Mesenchymal stem cell (in vitro differentiated cells and primary cell): ENCODE measurements around the gene BTN3A1.
"Not testable (repeated sequence)": the region's sequence is repeated elsewhere in the genome, so short reads cannot be mapped to it uniquely, and the experiment has no call there.

Experiments
- DNase-seq: peaks from one replicate; pipeline ENCODE4 v3.0.0-alpha.2; 2013
- H2AFZ ChIP-seq: one replicate; pipeline ENCODE4 v1.6.1; 2013; ENCODE audit warnings: low read depth, mild to moderate bottlenecking, control low read depth, inconsistent platforms, low read length, moderate library complexity
- H2AK5ac ChIP-seq: 2 replicates; pipeline ENCODE4 v1.6.1; 2013; ENCODE audit warnings: low read length, moderate library complexity, mild to moderate bottlenecking, inconsistent platforms; ENCODE audit not compliant: severe bottlenecking
- H2BK120ac ChIP-seq: one replicate; pipeline ENCODE4 v1.6.1; 2013; ENCODE audit warnings: low read depth, mild to moderate bottlenecking, inconsistent platforms, low read length, moderate library complexity
- H2BK12ac ChIP-seq, 2 experiments: one replicate each; pipeline ENCODE4 v1.6.1; 2013; ENCODE audit warnings: inconsistent platforms in 2 of 2, low read length in 2 of 2, mild to moderate bottlenecking in 2 of 2, moderate library complexity in 2 of 2, control low read depth in 1 of 2
- H2BK15ac ChIP-seq: one replicate; pipeline ENCODE4 v1.6.1; 2013; ENCODE audit warnings: mild to moderate bottlenecking, low read depth, inconsistent platforms; ENCODE audit not compliant: poor library complexity, severe bottlenecking
- H2BK5ac ChIP-seq: 2 replicates; pipeline ENCODE4 v1.6.1; 2013; ENCODE audit warnings: low read depth, mild to moderate bottlenecking, low read length, control low read depth, inconsistent platforms; ENCODE audit not compliant: poor library complexity, severe bottlenecking
- H3K14ac ChIP-seq, 2 experiments: one replicate each; pipeline ENCODE4 v1.6.1; 2013; ENCODE audit warnings: inconsistent platforms in 2 of 2, low read length in 2 of 2, control low read depth in 1 of 2, mild to moderate bottlenecking in 1 of 2, moderate library complexity in 1 of 2
- H3K18ac ChIP-seq, 2 experiments: one replicate each; pipeline ENCODE4 v1.6.1; 2013; ENCODE audit warnings: inconsistent platforms in 2 of 2, low read length in 2 of 2, control low read depth in 1 of 2, low read depth in 1 of 2, mild to moderate bottlenecking in 1 of 2
- H3K23ac ChIP-seq, 2 experiments: one replicate each; pipeline ENCODE4 v1.6.1; 2013; ENCODE audit warnings: inconsistent platforms in 2 of 2, low read length in 2 of 2, mild to moderate bottlenecking in 2 of 2, moderate library complexity in 2 of 2, control low read depth in 1 of 2
- H3K27ac ChIP-seq: 2 replicates; pipeline ENCODE4 v1.5.1; 2013; ENCODE audit warnings: mild to moderate bottlenecking, moderate library complexity, low read length, control low read depth, inconsistent platforms; ENCODE audit not compliant: poor library complexity, severe bottlenecking
- H3K27me3 ChIP-seq, 2 experiments: 2 replicates each; pipeline versions ENCODE4 v1.6.1 to v1.7.0; 2013; ENCODE audit warnings: low read length in 2 of 2, mild to moderate bottlenecking in 2 of 2, moderate library complexity in 2 of 2, control low read depth in 1 of 2, inconsistent platforms in 1 of 2; ENCODE audit not compliant: control insufficient read depth in 1 of 2, insufficient read depth in 1 of 2
- H3K36me3 ChIP-seq, 2 experiments: 2 replicates each; pipeline versions ENCODE4 v1.6.1 to v1.7.0; 2013; ENCODE audit warnings: low read length in 2 of 2, control low read depth in 1 of 2, inconsistent platforms in 1 of 2, low read depth in 1 of 2, mild to moderate bottlenecking in 1 of 2; ENCODE audit not compliant: insufficient read depth in 2 of 2, control insufficient read depth in 1 of 2
- H3K4ac ChIP-seq, 2 experiments: one replicate each; pipeline ENCODE4 v1.6.1; 2013; ENCODE audit warnings: inconsistent platforms in 2 of 2, low read length in 2 of 2, mild to moderate bottlenecking in 2 of 2, moderate library complexity in 2 of 2, control low read depth in 1 of 2, low read depth in 1 of 2
- H3K4me1 ChIP-seq: 2 replicates; pipeline ENCODE4 v1.6.1; 2013; ENCODE audit warnings: low read depth, low read length, control low read depth; ENCODE audit not compliant: control insufficient read depth, insufficient read depth
- H3K4me2 ChIP-seq: 2 replicates; pipeline ENCODE4 v1.6.1; 2013; ENCODE audit warnings: low read length, mild to moderate bottlenecking, inconsistent platforms; ENCODE audit not compliant: poor library complexity, severe bottlenecking
- H3K4me3 ChIP-seq, 2 experiments: 2 replicates each; pipeline versions ENCODE4 v1.5.1 to v1.7.0; 2013; ENCODE audit warnings: low read length in 2 of 2, mild to moderate bottlenecking in 2 of 2, control low read depth in 1 of 2, low read depth in 1 of 2; ENCODE audit not compliant: insufficient read depth in 1 of 2
- H3K79me1 ChIP-seq: replicated peaks from 2 replicates; pipeline ENCODE4 v1.6.1; 2013; ENCODE audit warnings: mild to moderate bottlenecking, control low read depth, low read length, inconsistent platforms; ENCODE audit not compliant: poor library complexity, severe bottlenecking
- H3K9ac ChIP-seq: 2 replicates; pipeline ENCODE4 v1.7.0; 2013; ENCODE audit warnings: mild to moderate bottlenecking, low read length, moderate library complexity
- H3K9me3 ChIP-seq: 2 replicates; pipeline ENCODE4 v1.7.0; 2013; ENCODE audit warnings: mild to moderate bottlenecking, low read length; ENCODE audit not compliant: control insufficient read depth
- H4K8ac ChIP-seq: one replicate; pipeline ENCODE4 v1.6.1; 2013; ENCODE audit warnings: inconsistent platforms, mild to moderate bottlenecking, low read length, moderate library complexity
- H4K91ac ChIP-seq: one replicate; pipeline ENCODE4 v1.6.1; 2013; ENCODE audit warnings: mild to moderate bottlenecking, low read length, inconsistent platforms
- WGBS: methylation state at CpG from one replicate; pipeline ENCODE4 v1.1.7; 2013; ENCODE audit warnings: mixed read lengths; 5-methylcytosine and 5-hydroxymethylcytosine counted together

BTN3A1 gene

DNA sequence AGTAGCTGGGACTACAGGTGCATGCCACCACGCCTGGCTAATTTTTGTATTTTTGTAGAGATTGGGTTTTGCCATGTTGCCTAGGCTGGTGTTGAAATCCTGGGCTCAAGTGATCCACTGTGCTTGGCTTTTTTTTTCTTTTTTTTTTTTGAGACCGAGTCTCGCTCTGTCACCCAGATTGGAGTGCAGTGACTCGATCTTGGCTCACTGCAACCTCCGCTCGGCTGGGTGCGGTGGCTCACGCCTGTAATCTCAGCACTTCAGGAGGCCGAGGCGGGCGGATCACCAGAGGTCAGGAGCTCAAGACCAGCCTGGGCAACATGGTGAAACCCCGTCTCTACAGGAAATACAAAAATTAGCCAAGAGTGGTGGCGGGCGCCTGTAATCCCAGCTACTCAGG, 44.5 kb upstream of the BTN3A1 start:
- not testable (repeated sequence) for H2BK12ac ChIP-seq, H3K4me2 ChIP-seq, H3K4ac ChIP-seq, H2BK120ac ChIP-seq, H3K23ac ChIP-seq, H4K8ac ChIP-seq, H3K9ac ChIP-seq, H3K4me1 ChIP-seq, DNase-seq, H3K18ac ChIP-seq, H2AFZ ChIP-seq, H3K27ac ChIP-seq, H3K9me3 ChIP-seq, H2BK15ac ChIP-seq, H2BK5ac ChIP-seq, H2AK5ac ChIP-seq, H3K79me1 ChIP-seq, H3K27me3 ChIP-seq, H3K4me3 ChIP-seq, H3K14ac ChIP-seq, H4K91ac ChIP-seq, H3K36me3 ChIP-seq
- 94% methylated on average over 12 of the region's 14 CpGs for WGBS

DNA sequence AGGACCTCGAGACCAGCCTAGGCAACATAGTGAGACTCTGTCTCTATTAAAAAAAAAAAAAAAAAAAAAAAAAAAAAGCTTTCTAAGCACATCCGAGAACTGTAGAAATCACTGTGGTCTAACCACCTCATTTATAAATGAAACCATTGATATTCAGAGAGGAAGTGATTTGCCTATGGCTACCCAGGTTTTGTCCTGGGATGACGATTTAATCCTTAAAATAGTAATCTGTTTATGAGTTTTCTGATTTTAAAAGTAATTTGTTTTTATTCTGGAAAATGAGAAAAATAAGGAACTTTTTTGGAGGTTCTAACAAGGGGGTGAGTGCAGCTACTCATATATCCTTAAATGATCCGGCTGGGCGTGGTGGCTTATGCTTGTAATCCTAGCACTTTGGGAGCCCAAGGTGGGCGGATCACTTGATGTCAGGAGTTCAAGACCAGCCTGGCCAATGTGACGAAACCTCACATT, 43.5 kb upstream of the BTN3A1 start:
- Histone ChIP-seq H2AFZ (no peak overlapping the region), H2BK5ac (no peak overlapping the region), H3K27me3 (no peaks in the 10 kb centered on the region), H2BK15ac (no peak overlapping the region), H3K4me1 (no peaks in the 10 kb centered on the region), H3K4me3 (no peak overlapping the region), H3K23ac (no peak overlapping the region), H4K8ac (no peak overlapping the region), H3K36me3 (no peaks in the 10 kb centered on the region), H4K91ac (no peak overlapping the region), H3K9ac (no peak overlapping the region), H2BK120ac (no peak overlapping the region), H3K18ac (no peak overlapping the region), H3K4me2 (no peak overlapping the region), H2AK5ac (no peak overlapping the region), H3K27ac (no peak overlapping the region), H2BK12ac (no peak overlapping the region), H3K79me1 (no peaks in the 10 kb centered on the region), H3K14ac (no peak overlapping the region), H3K4ac (no peak overlapping the region), H3K9me3 (no peaks in the 10 kb centered on the region)
- 98% methylated on average over 5 of the region's 7 CpGs for WGBS
- DNase-seq = no peak

DNA sequence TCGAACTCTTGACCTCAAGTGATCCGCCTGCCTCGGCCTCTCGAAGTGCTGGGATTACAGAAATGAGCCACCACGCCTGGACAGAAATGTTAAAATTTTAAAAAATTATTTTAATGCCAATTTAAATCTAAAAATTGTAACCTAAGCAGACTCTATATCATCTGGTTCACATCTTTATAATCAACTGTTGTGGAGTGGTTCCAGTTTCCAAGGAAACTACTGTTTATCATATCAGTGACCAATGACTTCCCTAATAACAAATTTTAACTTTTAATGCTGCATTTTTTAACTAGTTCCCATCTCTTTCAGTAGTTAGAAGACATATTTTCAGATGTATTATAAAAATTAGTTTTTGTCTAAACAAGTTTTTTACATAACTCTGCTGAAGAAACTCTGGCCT, 42.3 kb upstream of the BTN3A1 start:
- H3K27me3 ChIP-seq = no peaks in the 10 kb centered on the region
- no peak overlapping the region for H3K4me3 ChIP-seq
- H2BK12ac ChIP-seq = no peak overlapping the region
- H3K4ac ChIP-seq = no peak overlapping the region
- no peak overlapping the region for H2AFZ ChIP-seq
- H2AK5ac ChIP-seq = no peak overlapping the region
- WGBS = no CpG with 5 or more reads among the region's 5 CpGs
- no peak overlapping the region for H2BK5ac ChIP-seq
- H4K91ac ChIP-seq = no peak overlapping the region
- H3K18ac ChIP-seq = no peak overlapping the region
- H3K4me1 ChIP-seq = peaks cover 4% of the 10 kb centered on the region
- H2BK15ac ChIP-seq = no peak overlapping the region
- no peaks in the 10 kb centered on the region for H3K79me1 ChIP-seq
- H2BK120ac ChIP-seq = no peak overlapping the region
- no peak overlapping the region for H3K23ac ChIP-seq
- H4K8ac ChIP-seq = no peak overlapping the region
- H3K4me2 ChIP-seq = no peak overlapping the region
- DNase-seq = no peak
- H3K14ac ChIP-seq = no peak overlapping the region
- H3K36me3 ChIP-seq = no peaks in the 10 kb centered on the region
- H3K9ac ChIP-seq = no peak overlapping the region
- H3K27ac ChIP-seq = no peak overlapping the region
- H3K9me3 ChIP-seq = no peaks in the 10 kb centered on the region

DNA sequence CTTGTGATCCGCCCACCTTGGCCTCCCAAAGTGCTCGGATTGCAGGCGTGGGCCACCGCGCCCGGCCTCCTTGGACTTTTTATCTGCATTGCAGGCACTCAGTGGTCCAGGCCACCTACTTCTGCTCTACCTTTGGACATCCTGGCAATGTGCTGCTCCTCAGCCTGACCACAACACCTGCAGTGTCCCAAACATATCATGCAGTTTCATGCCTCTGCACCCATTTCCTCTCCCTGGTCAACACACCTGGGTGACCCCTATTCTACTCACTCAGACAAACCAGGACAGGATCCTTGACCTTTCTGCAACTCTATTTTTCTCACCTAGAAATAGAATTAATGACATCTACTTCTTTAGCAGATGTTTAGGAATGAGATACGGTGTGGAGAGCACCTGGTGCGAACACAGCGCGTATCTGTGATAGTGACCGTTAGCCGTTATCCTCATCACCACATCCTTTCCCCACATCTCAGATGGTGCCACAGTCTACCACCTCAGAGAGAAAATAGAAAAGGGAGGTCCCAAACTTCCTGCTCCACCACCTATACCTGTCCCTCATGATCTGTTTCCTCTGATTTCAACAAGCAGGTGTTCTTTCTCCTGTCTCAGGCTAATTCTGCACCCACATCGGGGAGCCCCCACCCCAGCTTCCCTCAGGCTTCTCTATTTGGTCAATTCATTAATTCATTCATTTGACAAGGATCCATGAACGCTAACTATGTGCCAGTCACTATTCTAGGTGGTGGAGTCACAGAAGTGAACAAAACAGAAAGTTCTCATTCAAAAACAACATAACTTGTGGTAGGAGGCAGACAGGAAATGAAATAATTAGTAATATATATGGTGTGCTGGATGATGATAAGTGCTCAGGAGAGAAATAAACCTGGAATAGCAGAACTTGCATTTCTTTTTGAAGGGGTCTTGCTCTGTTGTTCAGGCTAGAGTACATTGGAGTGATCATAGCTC, 41.3 kb upstream of the BTN3A1 start:
- Histone ChIP-seq H2BK12ac (no peak overlapping the region), H3K4me1 (peaks cover 4% of the 10 kb centered on the region), H2BK15ac (no peak overlapping the region), H3K36me3 (no peaks in the 10 kb centered on the region), H3K79me1 (no peaks in the 10 kb centered on the region), H3K27ac (no peak overlapping the region), H4K91ac (no peak overlapping the region), H3K9ac (no peak overlapping the region), H3K4me2 (no peak overlapping the region), H3K9me3 (no peaks in the 10 kb centered on the region), H2AFZ (no peak overlapping the region), H3K4me3 (no peak overlapping the region), H2BK5ac (peak overlapping the region; percentile 3), H3K27me3 (no peaks in the 10 kb centered on the region), H2AK5ac (no peak overlapping the region), H4K8ac (no peak overlapping the region), H3K4ac (no peak overlapping the region), H3K23ac (no peak overlapping the region), H2BK120ac (no peak overlapping the region), H3K18ac (no peak overlapping the region), H3K14ac (no peak overlapping the region)
- no peak for DNase-seq
- WGBS = 96% methylated on average over 14 of the region's 14 CpGs
